ENCODE data around the gene DNAJB13. TPM values are rescaled to one million over a fixed set of nuclear protein-coding genes. Genes with fewer than 3 reads are reported as not detected.

The DNAJB13 gene
- total RNA-seq, 1 donor from 2014 or later = 1.2 TPM

DNA sequence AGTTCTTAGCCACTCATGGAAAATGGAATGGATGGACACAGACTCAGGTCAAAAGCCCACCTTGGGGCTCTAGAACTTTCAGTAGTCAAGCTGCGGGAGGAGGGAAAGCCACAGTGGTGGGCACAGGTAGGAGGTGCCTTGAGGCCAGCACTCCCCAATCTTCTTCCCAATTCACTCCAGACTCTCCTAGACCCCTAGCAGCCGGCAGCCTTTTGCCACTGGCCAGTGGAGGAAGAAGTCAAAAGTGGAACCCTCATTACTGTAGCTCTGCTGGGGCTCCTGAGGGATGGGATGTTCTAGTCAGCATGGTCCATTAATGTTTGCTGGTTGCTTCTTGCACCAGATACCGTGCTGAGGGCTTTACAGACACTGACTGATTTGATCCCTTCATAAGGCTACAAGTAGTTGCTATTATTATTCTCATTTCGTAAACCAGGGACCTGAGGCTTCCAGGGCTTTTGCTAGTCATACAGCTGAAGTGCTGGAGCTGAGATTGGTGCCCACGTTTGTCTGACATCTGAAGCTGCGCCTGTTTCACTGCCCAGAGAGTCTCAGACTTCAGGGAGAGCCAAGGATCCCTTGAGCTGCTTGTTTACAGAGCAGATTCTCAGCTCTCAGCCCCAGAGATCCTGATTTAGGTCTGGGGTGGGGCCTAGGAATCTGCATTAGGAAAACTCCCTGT, 57.0 kb downstream of the DNAJB13 start:
- Histone ChIP-seq H3K36me3 (ENCODE audit: insufficient read depth, low read length) (no peaks in the 10 kb centered on the region), H3K27me3 (ENCODE audit: insufficient read depth, low read length) (no peaks in the 10 kb centered on the region), H3K79me2 (ENCODE audit: insufficient read depth, low read length) (no peaks in the 10 kb centered on the region), H3K9me3 (ENCODE audit: insufficient read depth, low read depth, low read length) (no peaks in the 10 kb centered on the region), H2AFZ (ENCODE audit: low read depth, low read length) (no peak overlapping the region), H3K4me2 (ENCODE audit: low read length) (no peak overlapping the region), H3K4me1 (ENCODE audit: insufficient read depth, low read length) (no peaks in the 10 kb centered on the region), H3K9ac (ENCODE audit: low read length) (no peak overlapping the region), H4K20me1 (ENCODE audit: insufficient read depth, low read length) (no peaks in the 10 kb centered on the region), H3K4me3 (ENCODE audit: insufficient read depth, low read depth, low read length) (no peak overlapping the region), H3K27ac (ENCODE audit: low read depth, low read length) (no peak overlapping the region)
- H3K4me1 Mint-ChIP-seq (ENCODE audit: low read depth, unreplicated experiment) = peaks cover 3% of the 10 kb centered on the region
- peaks cover 4% of the 10 kb centered on the region for H3K27me3 Mint-ChIP-seq (ENCODE audit: low read depth, unreplicated experiment)
- TF ChIP-seq, protein P1, sequence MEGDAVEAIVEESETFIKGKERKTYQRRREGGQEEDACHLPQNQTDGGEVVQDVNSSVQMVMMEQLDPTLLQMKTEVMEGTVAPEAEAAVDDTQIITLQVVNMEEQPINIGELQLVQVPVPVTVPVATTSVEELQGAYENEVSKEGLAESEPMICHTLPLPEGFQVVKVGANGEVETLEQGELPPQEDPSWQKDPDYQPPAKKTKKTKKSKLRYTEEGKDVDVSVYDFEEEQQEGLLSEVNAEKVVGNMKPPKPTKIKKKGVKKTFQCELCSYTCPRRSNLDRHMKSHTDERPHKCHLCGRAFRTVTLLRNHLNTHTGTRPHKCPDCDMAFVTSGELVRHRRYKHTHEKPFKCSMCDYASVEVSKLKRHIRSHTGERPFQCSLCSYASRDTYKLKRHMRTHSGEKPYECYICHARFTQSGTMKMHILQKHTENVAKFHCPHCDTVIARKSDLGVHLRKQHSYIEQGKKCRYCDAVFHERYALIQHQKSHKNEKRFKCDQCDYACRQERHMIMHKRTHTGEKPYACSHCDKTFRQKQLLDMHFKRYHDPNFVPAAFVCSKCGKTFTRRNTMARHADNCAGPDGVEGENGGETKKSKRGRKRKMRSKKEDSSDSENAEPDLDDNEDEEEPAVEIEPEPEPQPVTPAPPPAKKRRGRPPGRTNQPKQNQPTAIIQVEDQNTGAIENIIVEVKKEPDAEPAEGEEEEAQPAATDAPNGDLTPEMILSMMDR (IDR thresholded peaks at IDR 0.05; ENCODE audit: insufficient read depth, low read depth, low read length) = no peak
- TF ChIP-seq EZH2 (IDR thresholded peaks at IDR 0.05; ENCODE audit: insufficient read depth, low read length) = no peak
- H3K27ac Mint-ChIP-seq (ENCODE audit: unreplicated experiment) = no peak overlapping the region
- FAIRE-seq = no peak
- H3K36me3 Mint-ChIP-seq (ENCODE audit: low read depth, unreplicated experiment) = peaks cover 25% of the 10 kb centered on the region
- H3K4me3 Mint-ChIP-seq (ENCODE audit: unreplicated experiment) = no peak overlapping the region
- no peak for DNase-seq (ENCODE audit: low read depth)
- H3K9me3 Mint-ChIP-seq (ENCODE audit: unreplicated experiment) = no peaks in the 10 kb centered on the region

DNA sequence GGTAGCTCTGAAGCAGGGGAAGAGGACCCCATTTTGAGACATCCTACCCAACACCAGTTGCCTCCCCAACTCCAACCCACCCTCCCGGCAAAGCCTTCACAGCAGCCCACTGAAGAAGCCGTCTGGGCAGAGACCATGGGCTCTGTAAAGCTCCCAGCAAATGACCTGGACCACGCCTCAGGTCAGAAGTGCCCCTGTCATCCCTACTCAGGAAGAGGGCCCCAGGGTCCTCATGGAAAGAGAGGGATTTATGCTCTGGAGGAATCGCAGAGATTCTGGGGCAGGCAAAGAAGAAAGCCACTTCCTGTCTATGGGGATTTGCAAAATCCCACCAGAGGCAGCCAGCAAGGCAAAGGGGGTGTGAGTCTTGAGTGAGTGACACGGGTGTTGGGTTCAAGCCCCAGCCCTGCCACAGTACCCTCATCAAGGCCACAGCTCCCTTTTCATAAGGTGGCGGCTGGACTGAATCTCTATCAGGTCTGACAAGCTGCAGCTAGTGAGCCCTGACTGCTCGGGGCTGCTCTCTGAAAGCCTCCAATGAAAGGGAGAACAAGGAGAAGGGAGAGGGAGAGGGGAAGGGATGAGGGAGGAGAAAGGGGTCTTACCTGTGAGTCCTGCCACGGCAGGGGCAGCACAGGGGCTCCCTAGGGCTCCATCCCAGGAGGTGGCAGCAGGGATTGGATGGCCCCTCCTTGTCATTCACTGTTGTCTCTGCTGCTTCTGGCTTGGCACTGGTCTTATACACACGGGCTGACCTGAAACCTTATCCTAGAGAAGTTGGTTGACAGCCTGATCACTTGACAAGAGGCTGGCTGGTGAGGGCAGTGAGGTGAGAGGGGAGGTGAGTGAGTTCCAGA, 57.8 kb downstream of the DNAJB13 start, which contains the start of gene UCP3:
Gene UCP3 (minus strand): TSS at position 713 of the 857 bp plus-strand sequence. CDS start 2,043 bp downstream, outside the sequence.
- Mint-ChIP-seq H3K27me3 (ENCODE audit: low read depth, unreplicated experiment) (peaks cover 4% of the 10 kb centered on the region), H3K27ac (ENCODE audit: unreplicated experiment) (no peak within 1 kb of the TSS), H3K4me3 (ENCODE audit: unreplicated experiment) (no peak within 1 kb of the TSS), H3K4me1 (ENCODE audit: low read depth, unreplicated experiment) (peaks cover 3% of the 10 kb centered on the region), H3K36me3 (ENCODE audit: low read depth, unreplicated experiment) (peaks cover 23% of the 10 kb centered on the region), H3K9me3 (ENCODE audit: unreplicated experiment) (no peaks in the 10 kb centered on the region)
- H3K4me3 ChIP-seq (ENCODE audit: insufficient read depth, low read depth, low read length) = no peak within 1 kb of the TSS
- H3K4me1 ChIP-seq (ENCODE audit: insufficient read depth, low read length) = no peaks in the 10 kb centered on the region
- no peak for TF ChIP-seq EZH2 (IDR thresholded peaks at IDR 0.05; ENCODE audit: insufficient read depth, low read length)
- TF ChIP-seq, protein P1 (IDR thresholded peaks at IDR 0.05; ENCODE audit: insufficient read depth, low read depth, low read length) = no peak
- no peak within 1 kb of the TSS for H3K9ac ChIP-seq (ENCODE audit: low read length)
- H3K4me2 ChIP-seq (ENCODE audit: low read length) = no peak within 1 kb of the TSS
- H3K27me3 ChIP-seq (ENCODE audit: insufficient read depth, low read length) = no peaks in the 10 kb centered on the region
- H3K27ac ChIP-seq (ENCODE audit: low read depth, low read length) = no peak within 1 kb of the TSS
- FAIRE-seq (no peak), DNase-seq (ENCODE audit: low read depth) (no peak)
- no peaks in the 10 kb centered on the region for H3K79me2 ChIP-seq (ENCODE audit: insufficient read depth, low read length)
- H3K36me3 ChIP-seq (ENCODE audit: insufficient read depth, low read length) = no peaks in the 10 kb centered on the region
- no peaks in the 10 kb centered on the region for H3K9me3 ChIP-seq (ENCODE audit: insufficient read depth, low read depth, low read length)
- H2AFZ ChIP-seq (ENCODE audit: low read depth, low read length) = no peak within 1 kb of the TSS
- no peaks in the 10 kb centered on the region for H4K20me1 ChIP-seq (ENCODE audit: insufficient read depth, low read length)
